HepG2 (cell line): ENCODE data around the gene FGD3. TPM values are rescaled to one million over a fixed set of nuclear protein-coding genes. Genes with fewer than 3 reads are reported as not detected.

ENCODE experiments used
- ATAC-seq: fragments of 200-7000 bp; cut with Tn5 transposase; 3 replicates; pipeline ENCODE4 v1.9.1; 2020; ENCODE audit warnings: mild to moderate bottlenecking, moderate library complexity
- BruUV-seq: library from RNA; stranded (reverse); fragments of 400-500 nt; replicated peaks from 2 replicates; lab custom pipeline; 2021; lab: Mats Ljungman, UMichigan
- CTCF ChIA-PET: fragments of 300-600 bp; formaldehyde crosslinking; extraction: SDS; loops from one replicate; lab custom pipeline; 2021; ENCODE audit warnings: low total read pairs, inconsistent platforms, low intra/inter-chr PET ratio; lab: Yijun Ruan, JAX
- POLR2A ChIA-PET: fragments of 350-600 bp; sonication (Branson Sonifier 250); formaldehyde crosslinking; loops from one replicate; lab custom pipeline; 2020; ENCODE audit warnings: antibody characterized with exemption, inconsistent platforms; lab: Yijun Ruan, JAX
- DNase-seq: peaks from one replicate; pipeline ENCODE4 v3.0.0-alpha.2; 2015; ENCODE audit warnings: low spot score
- FAIRE-seq: peaks from 3 replicates; lab custom pipeline; 2011; peaks lifted over from hg19 to GRCh38; lab: Jason Lieb, UNC
- H2AFZ ChIP-seq: one replicate; pipeline ENCODE4 v1.6.1; 2011; ENCODE audit warnings: low read length, inconsistent platforms
- H3K27ac ChIP-seq: fragments of 300-600 bp; 3 replicates; pipeline ENCODE4 v1.8.0; 2011; ENCODE audit warnings: mixed run types, mild to moderate bottlenecking, mixed read lengths, low read length, inconsistent platforms; ENCODE audit not compliant: insufficient read depth; ENCODE audit errors: extremely low read length
- H3K27me3 ChIP-seq, 2 experiments: fragments of 200-600 bp in 1 of 2; 2 replicates in 1 of 2; 3 replicates in 1 of 2; pipeline versions ENCODE4 v1.6.0 to v1.8.0; 2011; ENCODE audit warnings: low read length in 2 of 2, mild to moderate bottlenecking in 2 of 2, moderate library complexity in 2 of 2, inconsistent platforms in 1 of 2; ENCODE audit not compliant: insufficient read depth in 2 of 2, control insufficient read depth in 1 of 2
- H3K36me3 ChIP-seq, 2 experiments: fragments of 200-600 bp in 1 of 2; replicated peaks in 1 of 2; 2 replicates in 1 of 2; 3 replicates in 1 of 2; pipeline versions ENCODE4 v1.5.1 to v1.8.0; 2011; ENCODE audit warnings: low read length in 2 of 2, inconsistent platforms in 1 of 2; ENCODE audit not compliant: insufficient read depth in 2 of 2, control insufficient read depth in 1 of 2
- H3K4me1 ChIP-seq: 2 replicates; pipeline ENCODE4 v1.5.1; 2012; ENCODE audit warnings: low read length, inconsistent platforms; ENCODE audit not compliant: insufficient read depth
- H3K4me2 ChIP-seq: 2 replicates; pipeline ENCODE4 v1.6.0; 2011; ENCODE audit warnings: low read depth, low read length, inconsistent platforms
- H3K4me3 ChIP-seq, 3 experiments: fragments of 200-600 bp in 1 of 3; sonication (generic), shearing (Covaris generic) in 1 of 3; replicated peaks in 1 of 3; 2 replicates each; pipeline ENCODE4 v1.5.1; 2011 to 2016; ENCODE audit warnings: low read length in 3 of 3, inconsistent platforms in 2 of 3, low read depth in 2 of 3, mild to moderate bottlenecking in 2 of 3, control low read depth in 1 of 3, mixed read lengths in 1 of 3; ENCODE audit not compliant: insufficient read depth in 1 of 3
- H3K79me2 ChIP-seq: one replicate; pipeline ENCODE4 v1.6.1; 2011; ENCODE audit warnings: low read length, inconsistent platforms; ENCODE audit not compliant: insufficient read depth
- H3K9ac ChIP-seq: 2 replicates; pipeline ENCODE4 v1.6.0; 2011; ENCODE audit warnings: mild to moderate bottlenecking, low read depth, low read length, inconsistent platforms; ENCODE audit not compliant: insufficient read depth
- H3K9me3 ChIP-seq: 2 replicates; pipeline ENCODE4 v1.5.1; 2012; ENCODE audit warnings: mild to moderate bottlenecking, low read length
- H4K20me1 ChIP-seq: 2 replicates; pipeline ENCODE4 v1.6.0; 2011; ENCODE audit warnings: inconsistent platforms, mild to moderate bottlenecking, low read length, moderate library complexity; ENCODE audit not compliant: insufficient read depth
- ATF1 ChIP-seq: IDR thresholded peaks from 2 replicates; pipeline ENCODE4 v1.6.1; 2016; ENCODE audit warnings: mild to moderate bottlenecking, control low read depth
- ZNF20 ChIP-seq: sonication (generic); formaldehyde crosslinking; IDR thresholded peaks from 2 replicates; pipeline ENCODE4 v1.4.0; 2020; ENCODE audit warnings: mild to moderate bottlenecking, moderate library complexity, missing genetic modification reagents
- ZNF569 ChIP-seq: sonication (generic); formaldehyde crosslinking; IDR thresholded peaks from 2 replicates; pipeline ENCODE4 v1.5.0; 2020; ENCODE audit warnings: mild to moderate bottlenecking, missing genetic modification reagents, moderate library complexity, borderline replicate concordance
- ZNF614 ChIP-seq: IDR thresholded peaks from 2 replicates; pipeline ENCODE4 v1.6.1; 2018; ENCODE audit warnings: missing biosample characterization, missing genetic modification reagents, inconsistent platforms, borderline replicate concordance
- WGBS: methylation state at CpG from one replicate; pipeline ENCODE4 v1.1.6; 2017; ENCODE audit warnings: low lambda C conversion rate; 5-methylcytosine and 5-hydroxymethylcytosine counted together
- in situ Hi-C: cut with HindIII; loops from 2 replicates; pipeline ENCODE4 v1.10.0; 2017; ENCODE audit warnings: low pct_unique_long_range_greater_than_20kb; ENCODE audit not compliant: extremely low pct_ligation_motif_present
- intact Hi-C: fragments of 100-400 bp; cut with micrococcal nuclease; formaldehyde crosslinking; loops from one replicate; pipeline ENCODE4 v1.10.0; 2022; ENCODE audit not compliant: unreplicated experiment
- polyA plus RNA-seq, 8 experiments: library from polyadenylated mRNA; depleted of rRNA in 3 of 8; stranded (reverse) in 7 of 8; unstranded in 1 of 8; fragments of >200 nt; fragmentation: Illumina TruSeq in 4 of 8; extraction: Trizol in 4 of 8; gene quantifications; 2 replicates each; pipeline versions ENCODE4 v1.2.1 to v1.2.3, GENCODE V29; 2011 to 2016; ENCODE audit warnings: low read depth in 4 of 8, missing spikeins in 1 of 8, mixed read lengths in 1 of 8; ENCODE audit not compliant: insufficient read depth in 1 of 8
- total RNA-seq, 5 experiments: library from RNA; depleted of rRNA; stranded (reverse); fragments of >200 nt; fragmentation: Illumina TruSeq; extraction: Trizol; gene quantifications; 2 replicates each; pipeline ENCODE4 v1.2.3, GENCODE V29; 2016; ENCODE audit warnings: low read depth in 1 of 5
- TF ChIP-seq, protein P1 (sequence below): sonication (generic); formaldehyde crosslinking; IDR thresholded peaks from 2 replicates; pipeline ENCODE4 v1.5.0; 2020; ENCODE audit warnings: missing genetic modification reagents, mild to moderate bottlenecking, borderline replicate concordance

FGD3 gene
- total and polyA plus RNA-seq, 2 of the 13 experiments (the other 11 are each of a cell fraction or from before 2014, with no cell fraction given), result 0.53 to 1.1 TPM

- H3K79me2 ChIP-seq, result no peaks in the 10 kb centered on the region
- CTCF ChIA-PET, result no interaction called here
- ATAC-seq (no peak), DNase-seq (no peak), FAIRE-seq (no peak)
- WGBS, result 72% methylated on average over 9 of the region's 9 CpGs
- no peak overlapping the region for H2AFZ ChIP-seq
- H3K9me3 ChIP-seq, result no peaks in the 10 kb centered on the region
- intact Hi-C loops, result no loop called here
- 0 out of 5 replicates have a peak, but pooled peaks cover 0 to 2% of the 10 kb centered on the region in 2 experiments for H3K27me3 ChIP-seq
- no TSS peak for BruUV-seq
- no peak overlapping the region for H3K27ac ChIP-seq
- H3K4me2 ChIP-seq, result no peak overlapping the region
- TF ChIP-seq, protein P1, sequence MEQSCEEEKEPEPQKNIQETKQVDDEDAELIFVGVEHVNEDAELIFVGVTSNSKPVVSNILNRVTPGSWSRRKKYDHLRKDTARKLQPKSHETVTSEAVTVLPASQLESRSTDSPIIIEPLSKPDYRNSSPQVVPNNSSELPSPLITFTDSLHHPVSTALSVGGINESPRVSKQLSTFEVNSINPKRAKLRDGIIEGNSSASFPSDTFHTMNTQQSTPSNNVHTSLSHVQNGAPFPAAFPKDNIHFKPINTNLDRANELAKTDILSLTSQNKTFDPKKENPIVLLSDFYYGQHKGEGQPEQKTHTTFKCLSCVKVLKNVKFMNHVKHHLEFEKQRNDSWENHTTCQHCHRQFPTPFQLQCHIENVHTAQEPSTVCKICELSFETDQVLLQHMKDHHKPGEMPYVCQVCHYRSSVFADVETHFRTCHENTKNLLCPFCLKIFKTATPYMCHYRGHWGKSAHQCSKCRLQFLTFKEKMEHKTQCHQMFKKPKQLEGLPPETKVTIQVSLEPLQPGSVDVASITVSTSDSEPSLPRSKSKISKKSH (CRISPR knock-in tag), result no peak
- TF ChIP-seq ZNF614 (CRISPR knock-in tag) (no peak), ATF1 (CRISPR knock-in tag) (no peak), ZNF569 (no peak), ZNF20 (CRISPR knock-in tag) (no peak)
- H4K20me1 ChIP-seq, result no peaks in the 10 kb centered on the region
- no peak overlapping the region for H3K9ac ChIP-seq
- POLR2A ChIA-PET, result no interaction called here
- H3K4me1 ChIP-seq, result peaks cover 13% of the 10 kb centered on the region
- in situ Hi-C loops, result no loop called here
- no peak overlapping the region for H3K4me3 ChIP-seq
- H3K36me3 ChIP-seq, result no peaks in the 10 kb centered on the region
Observed at GRCh38 chr9:93030642-93031628, 83.6 kb downstream of the FGD3 start.
